GM12878 (cell line): ENCODE measurements around the gene MEIS1.

ENCODE experiments used
- ESRRA ChIP-seq: IDR thresholded peaks from 2 replicates; pipeline ENCODE4 v1.6.1; 2012; ENCODE audit warnings: mild to moderate bottlenecking, low read length, improper control_type of control experiment
- EZH2 ChIP-seq: IDR thresholded peaks from 2 replicates; pipeline ENCODE4 v1.6.1; 2012; ENCODE audit warnings: low read depth, mild to moderate bottlenecking, control low read depth, inconsistent platforms, low read length, borderline replicate concordance; ENCODE audit not compliant: control insufficient read depth
- GABPA ChIP-seq: IDR thresholded peaks from 2 replicates; pipeline ENCODE4 v1.6.1; 2014; ENCODE audit warnings: antibody characterized with exemption, low read depth, mild to moderate bottlenecking, inconsistent platforms
- HDAC2 ChIP-seq: fragments of 200-600 bp; sonication (generic); IDR thresholded peaks from 2 replicates; pipeline ENCODE4 v1.6.1; 2017
- LARP7 ChIP-seq: fragments of 450-650 bp; IDR thresholded peaks from 2 replicates; pipeline ENCODE4 v1.6.1; 2017; ENCODE audit warnings: mild to moderate bottlenecking
- MXI1 ChIP-seq: fragments of 150-350 bp; IDR thresholded peaks from 2 replicates; pipeline ENCODE4 v1.6.1; 2011; ENCODE audit warnings: low read depth, mild to moderate bottlenecking, inconsistent platforms, low read length, improper control_type of control experiment
- POLR2AphosphoS5 ChIP-seq: IDR thresholded peaks from 2 replicates; pipeline ENCODE4 v1.6.1; 2011; ENCODE audit warnings: mild to moderate bottlenecking, low read length, inconsistent platforms
- TAF1 ChIP-seq: IDR thresholded peaks from 2 replicates; pipeline ENCODE4 v1.6.1; 2011; ENCODE audit warnings: mild to moderate bottlenecking, low read depth, low read length, borderline replicate concordance
- TF ChIP-seq, protein P1 (sequence below): IDR thresholded peaks from 2 replicates; pipeline ENCODE4 v1.6.1; 2012; ENCODE audit warnings: low read depth, low read length, improper control_type of control experiment
- TF ChIP-seq, protein P2 (sequence below): IDR thresholded peaks from 2 replicates; pipeline ENCODE4 v1.6.1; 2012; ENCODE audit warnings: low read depth, low read length, improper control_type of control experiment
- TF ChIP-seq, protein P3 (sequence below): fragments of 450-650 bp; IDR thresholded peaks from 2 replicates; pipeline ENCODE4 v1.6.1; 2017; ENCODE audit warnings: mild to moderate bottlenecking, low read depth, inconsistent platforms; ENCODE audit not compliant: poor library complexity, severe bottlenecking
- TF ChIP-seq, protein P4 (sequence below), 3 experiments: IDR thresholded peaks in 2 of 3; conservative IDR thresholded peaks in 1 of 3; 2 replicates each; pipeline ENCODE4 v1.5.1; 2011; ENCODE audit warnings: low read depth in 3 of 3, low read length in 3 of 3, mild to moderate bottlenecking in 3 of 3, control low read depth in 2 of 3, moderate library complexity in 2 of 3, inconsistent platforms in 1 of 3, mixed read lengths in 1 of 3; ENCODE audit not compliant: control insufficient read depth in 2 of 3, insufficient read depth in 1 of 3; ENCODE audit errors: extremely low read depth in 1 of 3
- TF ChIP-seq, protein P5 (sequence below): IDR thresholded peaks from 2 replicates; pipeline ENCODE4 v1.6.1; 2012; ENCODE audit warnings: low read length, inconsistent platforms
- TF ChIP-seq, protein P6 (sequence below): fragments of 450-650 bp; IDR thresholded peaks from 2 replicates; pipeline ENCODE4 v1.6.1; 2017; ENCODE audit warnings: mild to moderate bottlenecking

DNA sequence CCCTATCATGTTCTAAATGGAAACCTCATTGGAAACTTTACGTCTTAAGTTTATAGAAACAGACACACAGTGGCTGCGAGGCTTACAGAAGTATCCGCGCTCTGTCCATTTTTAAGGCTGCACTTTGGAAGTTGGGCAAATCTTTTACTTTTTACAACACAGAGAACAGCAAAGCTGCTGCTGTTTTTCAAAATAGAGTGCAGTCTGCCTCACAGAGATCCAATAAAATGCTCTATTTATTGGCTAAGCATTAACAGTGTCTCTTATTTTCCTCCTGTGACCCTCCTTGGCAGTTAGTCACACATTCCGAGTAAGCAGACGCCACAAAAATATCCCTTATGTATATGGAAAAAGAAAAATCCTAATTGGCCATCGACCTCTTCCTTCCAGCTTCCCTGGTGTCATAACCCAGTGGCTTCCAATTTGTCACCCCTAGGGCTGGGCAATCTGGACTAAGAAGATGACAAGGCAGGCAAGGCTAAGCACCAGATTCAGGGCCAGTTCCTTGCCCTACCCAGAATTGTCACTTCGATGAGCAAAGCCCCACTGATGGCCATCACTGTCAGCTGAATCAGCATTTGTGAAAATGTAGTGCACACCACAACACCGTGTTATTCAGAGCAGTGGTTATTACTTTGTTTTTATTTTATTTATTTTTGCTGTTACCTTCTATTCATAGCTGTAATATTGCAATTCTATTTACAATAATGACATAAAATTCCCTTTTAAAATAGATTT lies 47.7 kb upstream of the MEIS1 start:
- TF ChIP-seq, protein P1, sequence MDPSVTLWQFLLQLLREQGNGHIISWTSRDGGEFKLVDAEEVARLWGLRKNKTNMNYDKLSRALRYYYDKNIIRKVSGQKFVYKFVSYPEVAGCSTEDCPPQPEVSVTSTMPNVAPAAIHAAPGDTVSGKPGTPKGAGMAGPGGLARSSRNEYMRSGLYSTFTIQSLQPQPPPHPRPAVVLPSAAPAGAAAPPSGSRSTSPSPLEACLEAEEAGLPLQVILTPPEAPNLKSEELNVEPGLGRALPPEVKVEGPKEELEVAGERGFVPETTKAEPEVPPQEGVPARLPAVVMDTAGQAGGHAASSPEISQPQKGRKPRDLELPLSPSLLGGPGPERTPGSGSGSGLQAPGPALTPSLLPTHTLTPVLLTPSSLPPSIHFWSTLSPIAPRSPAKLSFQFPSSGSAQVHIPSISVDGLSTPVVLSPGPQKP, result no peak
- TF ChIP-seq, protein P2, sequence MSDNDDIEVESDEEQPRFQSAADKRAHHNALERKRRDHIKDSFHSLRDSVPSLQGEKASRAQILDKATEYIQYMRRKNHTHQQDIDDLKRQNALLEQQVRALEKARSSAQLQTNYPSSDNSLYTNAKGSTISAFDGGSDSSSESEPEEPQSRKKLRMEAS, result no peak
- TF ChIP-seq, protein P3, sequence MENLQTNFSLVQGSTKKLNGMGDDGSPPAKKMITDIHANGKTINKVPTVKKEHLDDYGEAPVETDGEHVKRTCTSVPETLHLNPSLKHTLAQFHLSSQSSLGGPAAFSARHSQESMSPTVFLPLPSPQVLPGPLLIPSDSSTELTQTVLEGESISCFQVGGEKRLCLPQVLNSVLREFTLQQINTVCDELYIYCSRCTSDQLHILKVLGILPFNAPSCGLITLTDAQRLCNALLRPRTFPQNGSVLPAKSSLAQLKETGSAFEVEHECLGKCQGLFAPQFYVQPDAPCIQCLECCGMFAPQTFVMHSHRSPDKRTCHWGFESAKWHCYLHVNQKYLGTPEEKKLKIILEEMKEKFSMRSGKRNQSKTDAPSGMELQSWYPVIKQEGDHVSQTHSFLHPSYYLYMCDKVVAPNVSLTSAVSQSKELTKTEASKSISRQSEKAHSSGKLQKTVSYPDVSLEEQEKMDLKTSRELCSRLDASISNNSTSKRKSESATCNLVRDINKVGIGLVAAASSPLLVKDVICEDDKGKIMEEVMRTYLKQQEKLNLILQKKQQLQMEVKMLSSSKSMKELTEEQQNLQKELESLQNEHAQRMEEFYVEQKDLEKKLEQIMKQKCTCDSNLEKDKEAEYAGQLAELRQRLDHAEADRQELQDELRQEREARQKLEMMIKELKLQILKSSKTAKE, result no peak
- TF ChIP-seq, protein P4, sequence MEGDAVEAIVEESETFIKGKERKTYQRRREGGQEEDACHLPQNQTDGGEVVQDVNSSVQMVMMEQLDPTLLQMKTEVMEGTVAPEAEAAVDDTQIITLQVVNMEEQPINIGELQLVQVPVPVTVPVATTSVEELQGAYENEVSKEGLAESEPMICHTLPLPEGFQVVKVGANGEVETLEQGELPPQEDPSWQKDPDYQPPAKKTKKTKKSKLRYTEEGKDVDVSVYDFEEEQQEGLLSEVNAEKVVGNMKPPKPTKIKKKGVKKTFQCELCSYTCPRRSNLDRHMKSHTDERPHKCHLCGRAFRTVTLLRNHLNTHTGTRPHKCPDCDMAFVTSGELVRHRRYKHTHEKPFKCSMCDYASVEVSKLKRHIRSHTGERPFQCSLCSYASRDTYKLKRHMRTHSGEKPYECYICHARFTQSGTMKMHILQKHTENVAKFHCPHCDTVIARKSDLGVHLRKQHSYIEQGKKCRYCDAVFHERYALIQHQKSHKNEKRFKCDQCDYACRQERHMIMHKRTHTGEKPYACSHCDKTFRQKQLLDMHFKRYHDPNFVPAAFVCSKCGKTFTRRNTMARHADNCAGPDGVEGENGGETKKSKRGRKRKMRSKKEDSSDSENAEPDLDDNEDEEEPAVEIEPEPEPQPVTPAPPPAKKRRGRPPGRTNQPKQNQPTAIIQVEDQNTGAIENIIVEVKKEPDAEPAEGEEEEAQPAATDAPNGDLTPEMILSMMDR (IDR thresholded peaks at IDR 0.05 in 2 of 3, conservative IDR thresholded peaks at IDR 0.05 in 1 of 3; ENCODE audit: control insufficient read depth in 2 of 3, extremely low read depth in 1 of 3, insufficient read depth in 1 of 3, low read depth in 3 of 3, low read length in 3 of 3), result no peak
- TF ChIP-seq EZH2 (no peak), MXI1 (no peak), HDAC2 (no peak), ESRRA (no peak), GABPA (no peak), LARP7 (no peak), POLR2AphosphoS5 (no peak), TAF1 (no peak)
- TF ChIP-seq, protein P5, sequence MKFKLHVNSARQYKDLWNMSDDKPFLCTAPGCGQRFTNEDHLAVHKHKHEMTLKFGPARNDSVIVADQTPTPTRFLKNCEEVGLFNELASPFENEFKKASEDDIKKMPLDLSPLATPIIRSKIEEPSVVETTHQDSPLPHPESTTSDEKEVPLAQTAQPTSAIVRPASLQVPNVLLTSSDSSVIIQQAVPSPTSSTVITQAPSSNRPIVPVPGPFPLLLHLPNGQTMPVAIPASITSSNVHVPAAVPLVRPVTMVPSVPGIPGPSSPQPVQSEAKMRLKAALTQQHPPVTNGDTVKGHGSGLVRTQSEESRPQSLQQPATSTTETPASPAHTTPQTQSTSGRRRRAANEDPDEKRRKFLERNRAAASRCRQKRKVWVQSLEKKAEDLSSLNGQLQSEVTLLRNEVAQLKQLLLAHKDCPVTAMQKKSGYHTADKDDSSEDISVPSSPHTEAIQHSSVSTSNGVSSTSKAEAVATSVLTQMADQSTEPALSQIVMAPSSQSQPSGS, result no peak
- TF ChIP-seq, protein P6, sequence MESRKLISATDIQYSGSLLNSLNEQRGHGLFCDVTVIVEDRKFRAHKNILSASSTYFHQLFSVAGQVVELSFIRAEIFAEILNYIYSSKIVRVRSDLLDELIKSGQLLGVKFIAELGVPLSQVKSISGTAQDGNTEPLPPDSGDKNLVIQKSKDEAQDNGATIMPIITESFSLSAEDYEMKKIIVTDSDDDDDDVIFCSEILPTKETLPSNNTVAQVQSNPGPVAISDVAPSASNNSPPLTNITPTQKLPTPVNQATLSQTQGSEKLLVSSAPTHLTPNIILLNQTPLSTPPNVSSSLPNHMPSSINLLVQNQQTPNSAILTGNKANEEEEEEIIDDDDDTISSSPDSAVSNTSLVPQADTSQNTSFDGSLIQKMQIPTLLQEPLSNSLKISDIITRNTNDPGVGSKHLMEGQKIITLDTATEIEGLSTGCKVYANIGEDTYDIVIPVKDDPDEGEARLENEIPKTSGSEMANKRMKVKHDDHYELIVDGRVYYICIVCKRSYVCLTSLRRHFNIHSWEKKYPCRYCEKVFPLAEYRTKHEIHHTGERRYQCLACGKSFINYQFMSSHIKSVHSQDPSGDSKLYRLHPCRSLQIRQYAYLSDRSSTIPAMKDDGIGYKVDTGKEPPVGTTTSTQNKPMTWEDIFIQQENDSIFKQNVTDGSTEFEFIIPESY, result no peak
